Upper lobe of left lung (tissue), 4 donors: ENCODE data around the gene IMMP2L.

Experiments used
- EP300 ChIP-seq, 4 donors: sonication (generic); formaldehyde crosslinking; IDR thresholded peaks; one replicate each; pipeline ENCODE4 v1.5.1; 2017; ENCODE audit warnings: antibody characterized with exemption in 4 of 4, control low read depth in 2 of 4
- POLR2AphosphoS5 ChIP-seq, 2 donors: sonication (generic); formaldehyde crosslinking; IDR thresholded peaks; one replicate each; pipeline ENCODE4 v1.5.1; 2017; ENCODE audit warnings: antibody characterized with exemption in 2 of 2
- TF ChIP-seq, protein P1 (sequence below), 6 experiments: fragments of 450-650 bp in 4 of 6; fragments of 200-600 bp in 2 of 6; sonication (generic) in 2 of 6; IDR thresholded peaks; one replicate each; pipeline ENCODE4 v1.5.1; 2016 to 2019; ENCODE audit warnings: antibody characterized with exemption in 6 of 6

DNA sequence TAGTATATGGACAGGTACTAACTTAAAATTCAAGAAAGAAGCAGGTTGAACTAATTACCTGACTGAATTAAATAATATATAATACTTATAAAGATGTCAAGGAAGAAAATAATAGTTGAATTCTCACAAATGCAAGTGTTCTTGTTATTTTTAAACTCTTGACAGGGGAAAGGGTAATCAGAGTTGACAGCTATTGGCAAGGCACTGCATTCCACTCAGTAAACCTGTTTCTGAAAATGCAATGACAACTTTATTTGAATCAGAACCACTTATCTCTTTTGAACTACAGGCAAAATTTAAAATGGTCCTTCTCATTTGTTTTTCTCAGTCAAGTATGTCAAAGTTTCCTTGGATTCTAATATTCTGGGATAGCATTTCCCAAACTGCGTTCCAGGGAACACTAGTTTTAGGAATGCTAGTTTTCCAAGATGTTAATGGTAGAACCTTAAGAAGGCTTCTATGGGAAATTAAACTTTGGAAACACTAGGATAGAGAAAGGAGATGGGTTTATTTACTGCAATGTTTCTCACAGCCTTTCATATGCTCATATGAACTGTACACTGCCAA lies 575.1 kb downstream of the IMMP2L start:
- TF ChIP-seq POLR2AphosphoS5 (IDR thresholded peaks at IDR 0.05) (no peak), EP300 (IDR thresholded peaks at IDR 0.05) (no peak)
- TF ChIP-seq, protein P1, sequence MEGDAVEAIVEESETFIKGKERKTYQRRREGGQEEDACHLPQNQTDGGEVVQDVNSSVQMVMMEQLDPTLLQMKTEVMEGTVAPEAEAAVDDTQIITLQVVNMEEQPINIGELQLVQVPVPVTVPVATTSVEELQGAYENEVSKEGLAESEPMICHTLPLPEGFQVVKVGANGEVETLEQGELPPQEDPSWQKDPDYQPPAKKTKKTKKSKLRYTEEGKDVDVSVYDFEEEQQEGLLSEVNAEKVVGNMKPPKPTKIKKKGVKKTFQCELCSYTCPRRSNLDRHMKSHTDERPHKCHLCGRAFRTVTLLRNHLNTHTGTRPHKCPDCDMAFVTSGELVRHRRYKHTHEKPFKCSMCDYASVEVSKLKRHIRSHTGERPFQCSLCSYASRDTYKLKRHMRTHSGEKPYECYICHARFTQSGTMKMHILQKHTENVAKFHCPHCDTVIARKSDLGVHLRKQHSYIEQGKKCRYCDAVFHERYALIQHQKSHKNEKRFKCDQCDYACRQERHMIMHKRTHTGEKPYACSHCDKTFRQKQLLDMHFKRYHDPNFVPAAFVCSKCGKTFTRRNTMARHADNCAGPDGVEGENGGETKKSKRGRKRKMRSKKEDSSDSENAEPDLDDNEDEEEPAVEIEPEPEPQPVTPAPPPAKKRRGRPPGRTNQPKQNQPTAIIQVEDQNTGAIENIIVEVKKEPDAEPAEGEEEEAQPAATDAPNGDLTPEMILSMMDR (IDR thresholded peaks at IDR 0.05), result no peak
